Activated naive CD4-positive, alpha-beta T cell (primary cell): Measurements from ENCODE around the gene CCDC60.
"Not testable (repeated sequence)": the region's sequence is repeated elsewhere in the genome, so short reads cannot be mapped to it uniquely, and the experiment has no call there.

ENCODE experiments used
- DNase-seq, 4 experiments: peaks; one replicate each; lab custom pipeline; 2025; lab: John Stamatoyannopoulos, UW

CCDC60 gene

GRCh38 chr12:119338593-119339363, 4.2 kb downstream of the CCDC60 start:
- no peak for DNase-seq

DNA sequence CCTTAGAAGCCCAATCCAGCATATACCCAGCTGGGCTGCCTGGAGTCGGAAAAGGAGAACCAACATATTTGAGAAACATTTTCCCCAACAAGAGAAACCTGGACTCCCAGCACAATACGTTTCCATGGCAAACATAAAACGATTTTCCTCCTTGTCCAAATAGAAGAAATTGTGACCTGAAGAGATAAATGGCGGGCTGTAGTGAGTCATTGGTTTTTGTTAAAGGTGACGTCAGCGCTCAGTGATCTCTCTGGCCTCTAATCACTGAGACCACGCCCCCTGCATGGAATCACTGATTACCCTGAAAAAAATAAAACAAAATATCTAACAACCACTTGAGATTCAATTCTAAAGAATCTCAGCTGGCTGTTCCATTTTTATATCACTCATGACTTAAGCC, 6.0 kb downstream of the CCDC60 start:
- DNase-seq: no peak

DNA sequence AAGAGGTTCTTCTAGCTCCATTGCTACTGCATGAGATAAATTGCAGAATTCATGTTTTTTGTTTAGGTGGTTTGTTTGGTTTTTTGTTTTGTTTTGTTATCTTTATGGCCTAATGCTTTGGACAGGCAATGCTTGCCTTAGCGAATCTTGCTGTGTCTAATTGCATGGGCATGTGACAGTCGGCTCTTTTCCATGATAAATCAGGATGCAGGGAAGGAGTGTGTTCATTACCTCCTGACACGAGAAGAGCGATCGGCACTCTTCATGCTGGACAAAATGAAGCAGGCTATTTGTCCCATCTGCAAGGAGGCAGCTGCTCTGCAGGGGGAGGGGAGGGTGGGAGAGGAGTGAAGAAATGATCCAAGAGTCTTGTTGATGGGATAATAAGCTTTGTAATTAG, 6.5 kb downstream of the CCDC60 start:
- no peak for DNase-seq

GRCh38 chr12:119341988-119342387, 7.5 kb downstream of the CCDC60 start:
- DNase-seq: no peak

DNA sequence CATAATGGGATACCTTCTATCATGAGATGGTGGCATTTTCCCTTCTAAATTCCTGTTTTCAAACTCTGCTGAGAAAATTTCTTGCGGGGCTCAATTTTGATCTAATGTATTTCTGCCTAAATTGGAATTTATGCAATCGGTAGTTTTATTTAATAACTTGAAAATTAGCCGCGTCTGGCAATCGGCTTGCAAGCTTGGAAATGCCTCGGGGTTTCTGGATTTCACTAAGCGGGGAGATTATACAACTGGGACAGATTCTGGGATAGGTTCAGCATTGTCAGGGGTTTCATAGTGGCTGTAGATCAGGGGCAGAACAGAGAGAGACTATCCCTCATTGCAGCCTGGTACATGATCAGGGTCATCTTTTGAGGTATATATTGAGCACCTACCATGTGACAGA, 8.6 kb downstream of the CCDC60 start:
- no peak for DNase-seq

- no peak for DNase-seq
Observed at GRCh38 chr12:119354172-119354571, 19.6 kb downstream of the CCDC60 start.

GRCh38 chr12:119360366-119360765, 25.8 kb downstream of the CCDC60 start:
- DNase-seq: not testable (repeated sequence)

DNA sequence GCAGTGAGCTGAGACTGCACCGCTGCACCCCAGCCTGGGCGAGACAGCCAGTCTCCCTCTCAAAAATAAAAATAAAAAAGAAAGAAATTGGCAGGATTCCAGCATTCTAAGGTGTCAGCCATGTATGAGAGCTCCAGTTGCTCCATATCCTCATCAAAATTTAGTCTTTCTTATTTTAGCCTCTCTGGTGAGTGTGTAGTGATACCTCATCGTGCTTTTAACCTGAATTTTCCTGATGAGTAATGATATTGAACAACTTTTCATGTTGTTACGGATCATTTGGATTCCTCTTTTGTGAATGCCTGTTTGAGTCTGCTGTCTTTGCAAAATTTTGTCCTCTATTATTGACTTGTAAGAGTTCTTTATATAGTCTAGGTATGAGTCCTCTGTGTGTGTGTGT, 28.5 kb downstream of the CCDC60 start:
- DNase-seq: no peak

GRCh38 chr12:119363490-119363889, 29.0 kb downstream of the CCDC60 start:
- no peak for DNase-seq

- DNase-seq: no peak
Observed at GRCh38 chr12:119365451-119365850, 30.9 kb downstream of the CCDC60 start.

- DNase-seq: no peak
Observed at GRCh38 chr12:119366007-119366406, 31.5 kb downstream of the CCDC60 start.

DNA sequence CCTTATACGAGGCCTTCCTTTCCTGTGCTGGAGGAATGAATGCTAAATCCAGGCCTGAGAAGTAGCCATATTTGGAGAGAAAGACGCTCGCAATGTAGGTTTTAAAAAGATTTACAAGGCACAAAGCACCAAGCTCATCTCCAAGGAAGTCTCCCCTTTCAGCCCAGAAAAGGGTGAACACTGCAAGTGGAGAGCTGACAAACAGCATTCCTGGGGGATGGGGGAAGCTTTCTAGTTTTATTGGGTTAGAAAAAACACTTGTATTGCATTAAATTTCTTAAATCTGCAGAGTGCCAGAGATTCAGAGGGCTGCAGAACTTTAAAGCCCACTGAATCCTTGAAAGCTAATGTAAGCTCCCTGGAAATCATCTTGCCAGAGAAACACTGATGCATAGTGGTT, 34.6 kb downstream of the CCDC60 start:
- DNase-seq: no peak

DNA sequence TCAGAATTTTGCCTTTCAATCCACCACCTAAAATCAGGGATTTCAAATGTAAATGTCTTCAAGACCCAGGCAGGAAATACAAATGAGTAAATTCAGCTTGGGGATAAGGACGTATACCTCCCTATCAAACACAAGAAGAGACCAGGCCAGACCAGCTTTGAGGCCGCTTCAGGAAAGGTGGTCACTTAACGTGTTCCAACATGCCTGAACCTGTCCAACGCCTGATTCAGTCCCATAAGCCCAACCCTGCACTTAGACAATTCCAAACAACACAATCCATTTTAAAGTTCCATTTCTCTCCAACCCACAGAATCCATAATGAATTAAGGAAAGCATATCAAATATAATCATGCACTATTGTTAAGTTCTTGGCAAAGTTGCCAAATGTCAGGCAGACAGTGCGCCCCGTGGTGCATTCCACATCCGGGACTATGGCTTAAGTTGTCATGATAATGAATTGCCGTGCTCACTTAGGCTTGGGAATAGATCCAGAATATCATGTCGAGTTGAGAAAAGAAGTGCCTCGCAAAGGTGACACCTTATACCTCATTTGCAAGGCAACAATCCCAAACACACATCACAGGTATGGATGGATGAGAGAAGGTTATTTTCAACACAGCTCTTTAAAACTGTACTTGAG, 35.5 kb downstream of the CCDC60 start:
- no peak for DNase-seq

DNA sequence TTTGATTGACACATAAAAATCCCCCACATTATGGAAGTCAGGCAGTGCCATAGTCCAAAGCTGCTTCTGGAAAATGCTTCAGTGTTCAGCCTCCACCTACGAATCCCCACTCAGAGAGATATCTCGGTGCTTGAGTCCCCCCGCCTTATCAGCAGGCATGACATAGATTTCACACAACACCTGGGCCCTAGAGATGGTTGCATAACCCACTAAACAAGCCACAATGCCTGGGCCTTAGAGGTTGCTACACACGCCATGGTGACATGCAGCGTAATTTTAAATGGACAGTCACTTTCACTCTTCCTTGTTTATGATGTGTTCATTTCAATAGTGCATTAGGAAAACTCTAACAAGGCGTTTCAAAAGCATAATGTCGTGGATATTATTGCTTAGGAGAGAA, 38.0 kb downstream of the CCDC60 start:
- no peak for DNase-seq

- no peak for DNase-seq
Observed at GRCh38 chr12:119373001-119373400, 38.5 kb downstream of the CCDC60 start.

- DNase-seq: no peak
Observed at GRCh38 chr12:119373666-119374065, 39.1 kb downstream of the CCDC60 start.

- no peak for DNase-seq
Observed at GRCh38 chr12:119374635-119375034, 40.1 kb downstream of the CCDC60 start.

DNA sequence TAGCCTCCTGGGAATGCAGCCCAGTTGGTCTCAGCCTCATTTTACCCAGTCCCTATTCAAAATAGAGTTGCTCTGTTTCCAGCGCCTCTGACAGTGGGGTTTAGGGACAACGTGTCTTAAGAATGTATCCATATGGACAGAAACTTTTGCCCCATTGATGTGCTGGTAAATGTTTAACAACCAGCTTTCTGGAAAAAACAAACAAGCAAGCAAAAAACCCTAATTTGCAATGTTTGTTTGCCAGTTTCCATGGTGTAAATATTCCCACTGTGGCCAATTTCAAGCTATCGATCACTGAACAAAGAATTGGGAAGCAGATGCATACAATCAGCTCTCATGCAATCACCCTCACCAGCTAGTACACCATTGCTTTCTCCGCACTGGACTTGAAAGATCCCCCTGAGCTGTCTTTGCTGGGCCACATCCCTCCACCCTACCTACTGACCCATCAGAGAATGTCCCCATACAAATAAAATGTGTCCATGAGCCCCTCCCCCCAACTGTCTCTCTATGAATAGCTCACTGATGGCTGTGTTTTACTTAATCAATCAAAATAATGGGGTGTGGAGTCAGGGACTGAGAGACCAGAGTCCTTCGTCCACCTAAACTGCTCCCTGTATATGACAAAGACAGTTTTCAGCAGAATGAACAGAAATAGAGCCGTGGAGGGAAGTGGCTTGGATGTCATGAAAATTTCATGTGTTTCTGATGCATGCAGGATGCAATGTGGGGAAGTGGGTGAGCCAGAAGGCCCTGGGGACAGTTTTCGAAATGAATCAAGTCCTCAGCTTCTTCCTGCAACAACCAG, 40.8 kb downstream of the CCDC60 start:
- no peak for DNase-seq

DNA sequence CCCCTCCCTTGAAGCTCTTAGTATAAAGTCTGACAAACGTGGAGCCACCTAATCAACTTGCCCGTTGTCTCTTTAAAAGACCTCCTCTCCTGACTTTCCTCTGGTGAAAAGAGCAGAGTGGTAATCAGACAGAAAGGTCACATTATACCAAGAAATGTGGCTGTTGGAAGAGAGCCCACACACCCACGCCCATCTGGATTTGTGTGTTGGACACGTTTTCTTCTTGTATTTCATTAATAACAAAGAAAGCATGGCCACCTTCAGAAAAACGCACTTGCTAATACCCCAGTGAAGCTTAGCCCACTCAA, 41.3 kb downstream of the CCDC60 start:
- no peak for DNase-seq

DNA sequence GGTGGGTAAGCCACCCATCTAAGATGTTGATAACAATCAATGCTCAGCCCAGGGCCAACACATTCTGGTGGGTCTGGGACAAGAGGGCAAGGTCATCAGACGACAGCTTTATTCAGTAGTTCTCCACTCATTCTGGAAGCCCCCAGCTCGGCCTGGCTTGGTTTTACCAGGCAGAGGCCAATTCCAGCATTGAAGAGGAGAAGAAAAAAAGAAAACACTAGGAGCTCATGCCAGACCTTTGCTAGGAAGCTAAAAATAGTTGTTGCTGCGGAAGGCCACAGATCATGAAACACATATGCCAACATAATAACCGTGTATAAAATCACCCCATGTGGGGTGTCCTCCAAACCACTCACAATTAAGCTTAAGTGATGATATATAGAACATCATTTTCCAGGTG, 44.4 kb downstream of the CCDC60 start:
- no peak for DNase-seq

DNA sequence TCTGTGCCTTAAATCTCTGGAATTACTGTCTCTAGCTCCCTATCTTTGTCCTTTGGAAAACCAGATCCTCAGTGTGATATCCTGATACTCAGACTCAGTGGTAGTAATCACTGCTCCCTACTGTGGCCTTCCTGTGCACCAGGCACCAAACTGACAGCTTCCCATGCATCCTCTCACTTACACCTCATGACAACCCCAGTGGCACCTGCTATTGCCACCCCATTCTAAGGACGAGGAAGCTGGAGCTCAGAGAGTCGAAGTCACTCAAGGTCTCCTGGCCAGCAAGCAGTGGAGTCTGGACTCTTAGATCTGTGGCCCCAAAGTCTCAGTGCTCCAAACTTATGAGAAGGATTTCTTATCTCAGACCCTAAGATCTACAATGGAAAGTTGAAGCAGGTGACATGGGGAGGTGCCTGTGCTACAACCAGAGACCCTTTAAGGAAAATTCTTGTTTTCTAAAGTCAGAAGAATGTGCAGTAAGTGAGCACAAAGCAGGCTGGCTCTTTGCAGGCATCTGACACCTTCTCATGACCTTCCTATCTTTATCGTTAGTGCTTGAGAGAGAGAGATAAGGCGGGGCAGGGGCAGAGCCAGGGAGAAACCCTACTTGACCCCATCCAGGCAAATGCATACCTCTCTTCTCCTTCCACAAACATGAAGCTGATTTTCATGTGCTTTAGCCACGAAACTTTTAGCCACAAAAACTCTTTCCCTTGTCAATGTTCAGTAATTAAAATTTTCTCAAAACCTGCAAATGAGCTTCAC, 47.1 kb downstream of the CCDC60 start:
- DNase-seq: no peak

DNA sequence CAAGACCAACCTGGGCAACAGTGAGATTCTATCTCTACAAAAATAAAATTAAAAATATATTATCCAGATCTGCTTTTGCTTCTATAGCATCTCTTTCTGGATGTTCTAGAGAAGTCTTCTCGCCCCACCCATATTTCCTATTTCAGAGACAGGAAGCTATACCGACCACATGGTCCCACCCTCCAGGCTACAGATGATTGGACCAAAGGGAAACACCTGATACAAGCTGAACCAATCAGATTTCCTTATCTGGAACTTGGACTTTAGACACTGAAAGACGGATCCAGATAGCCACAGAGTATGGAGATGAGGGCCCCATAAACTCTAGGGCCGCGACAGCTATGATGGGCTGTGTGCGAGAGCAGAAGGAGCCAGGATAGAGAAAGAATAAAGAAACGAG, 48.7 kb downstream of the CCDC60 start:
- no peak for DNase-seq
